ENCODE measurements around the gene SORL1. TPM values are rescaled to one million over a fixed set of nuclear protein-coding genes. Genes with fewer than 3 reads are reported as not detected.
A peak's percentile ranks its signal among the peaks of the same experiment; 100 is the strongest.
"Not testable (repeated sequence)": the region's sequence is repeated elsewhere in the genome, so short reads cannot be mapped to it uniquely, and the experiment has no call there.

SORL1 gene
- total RNA-seq, 1 experiment from 2014 or later, result 4.9 TPM

GRCh38 chr11:121561240-121561639, 109.1 kb downstream of the SORL1 start:
- DNase-seq (ENCODE audit: low read depth), result no peak

GRCh38 chr11:121561716-121562115, 109.6 kb downstream of the SORL1 start:
- no peak for DNase-seq (ENCODE audit: low read depth)

GRCh38 chr11:121563003-121563402, 110.9 kb downstream of the SORL1 start:
- DNase-seq (ENCODE audit: low read depth), result no peak

GRCh38 chr11:121563900-121564822, 112.0 kb downstream of the SORL1 start:
- no peak for DNase-seq (ENCODE audit: low read depth)

GRCh38 chr11:121564948-121565684, 113.0 kb downstream of the SORL1 start:
- DNase-seq (ENCODE audit: low read depth), result no peak

- DNase-seq (ENCODE audit: low read depth), result no peak
Measured at GRCh38 chr11:121566279-121567168, 114.4 kb downstream of the SORL1 start.

- DNase-seq (ENCODE audit: low read depth), result peak; percentile 20
Measured at GRCh38 chr11:121567995-121568394, 115.9 kb downstream of the SORL1 start.

GRCh38 chr11:121569332-121570299, 117.5 kb downstream of the SORL1 start:
- DNase-seq (ENCODE audit: low read depth), result not testable (repeated sequence)

- DNase-seq (ENCODE audit: low read depth), result no peak
Measured at GRCh38 chr11:121570453-121570852, 118.3 kb downstream of the SORL1 start.

- no peak for DNase-seq (ENCODE audit: low read depth)
Measured at GRCh38 chr11:121571506-121571905, 119.4 kb downstream of the SORL1 start.

GRCh38 chr11:121572571-121573059, 120.5 kb downstream of the SORL1 start:
- DNase-seq (ENCODE audit: low read depth), result no peak

- no peak for DNase-seq (ENCODE audit: low read depth)
Measured at GRCh38 chr11:121574801-121575200, 122.7 kb downstream of the SORL1 start.

GRCh38 chr11:121575250-121575962, 123.3 kb downstream of the SORL1 start:
- DNase-seq (ENCODE audit: low read depth), result peak; percentile 57

- DNase-seq (ENCODE audit: low read depth), result no peak
Measured at GRCh38 chr11:121575963-121576290, 123.8 kb downstream of the SORL1 start.

GRCh38 chr11:121576531-121576930, 124.4 kb downstream of the SORL1 start:
- DNase-seq (ENCODE audit: low read depth), result no peak

- no peak for DNase-seq (ENCODE audit: low read depth)
Measured at GRCh38 chr11:121577106-121577848, 125.2 kb downstream of the SORL1 start.

GRCh38 chr11:121578251-121578976, 126.3 kb downstream of the SORL1 start:
- no peak for DNase-seq (ENCODE audit: low read depth)

GRCh38 chr11:121580154-121580553, 128.0 kb downstream of the SORL1 start:
- no peak for DNase-seq (ENCODE audit: low read depth)

All from HT1080 (cell line).